GM18873 (cell line): ENCODE results near the gene EML2.
"Not testable (repeated sequence)": the region's sequence is repeated elsewhere in the genome, so short reads cannot be mapped to it uniquely, and the experiment has no call there.

Experiments
- ATAC-seq: cut with Tn5 transposase; IDR thresholded peaks from one replicate; pipeline ENCODE4 v1.9.1; 2021; ENCODE audit warnings: mild to moderate bottlenecking, moderate library complexity, moderate number of reproducible peaks; ENCODE audit not compliant: unreplicated experiment, low FRiP score

The EML2 gene, protein sequence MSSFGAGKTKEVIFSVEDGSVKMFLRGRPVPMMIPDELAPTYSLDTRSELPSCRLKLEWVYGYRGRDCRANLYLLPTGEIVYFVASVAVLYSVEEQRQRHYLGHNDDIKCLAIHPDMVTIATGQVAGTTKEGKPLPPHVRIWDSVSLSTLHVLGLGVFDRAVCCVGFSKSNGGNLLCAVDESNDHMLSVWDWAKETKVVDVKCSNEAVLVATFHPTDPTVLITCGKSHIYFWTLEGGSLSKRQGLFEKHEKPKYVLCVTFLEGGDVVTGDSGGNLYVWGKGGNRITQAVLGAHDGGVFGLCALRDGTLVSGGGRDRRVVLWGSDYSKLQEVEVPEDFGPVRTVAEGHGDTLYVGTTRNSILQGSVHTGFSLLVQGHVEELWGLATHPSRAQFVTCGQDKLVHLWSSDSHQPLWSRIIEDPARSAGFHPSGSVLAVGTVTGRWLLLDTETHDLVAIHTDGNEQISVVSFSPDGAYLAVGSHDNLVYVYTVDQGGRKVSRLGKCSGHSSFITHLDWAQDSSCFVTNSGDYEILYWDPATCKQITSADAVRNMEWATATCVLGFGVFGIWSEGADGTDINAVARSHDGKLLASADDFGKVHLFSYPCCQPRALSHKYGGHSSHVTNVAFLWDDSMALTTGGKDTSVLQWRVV

DNA sequence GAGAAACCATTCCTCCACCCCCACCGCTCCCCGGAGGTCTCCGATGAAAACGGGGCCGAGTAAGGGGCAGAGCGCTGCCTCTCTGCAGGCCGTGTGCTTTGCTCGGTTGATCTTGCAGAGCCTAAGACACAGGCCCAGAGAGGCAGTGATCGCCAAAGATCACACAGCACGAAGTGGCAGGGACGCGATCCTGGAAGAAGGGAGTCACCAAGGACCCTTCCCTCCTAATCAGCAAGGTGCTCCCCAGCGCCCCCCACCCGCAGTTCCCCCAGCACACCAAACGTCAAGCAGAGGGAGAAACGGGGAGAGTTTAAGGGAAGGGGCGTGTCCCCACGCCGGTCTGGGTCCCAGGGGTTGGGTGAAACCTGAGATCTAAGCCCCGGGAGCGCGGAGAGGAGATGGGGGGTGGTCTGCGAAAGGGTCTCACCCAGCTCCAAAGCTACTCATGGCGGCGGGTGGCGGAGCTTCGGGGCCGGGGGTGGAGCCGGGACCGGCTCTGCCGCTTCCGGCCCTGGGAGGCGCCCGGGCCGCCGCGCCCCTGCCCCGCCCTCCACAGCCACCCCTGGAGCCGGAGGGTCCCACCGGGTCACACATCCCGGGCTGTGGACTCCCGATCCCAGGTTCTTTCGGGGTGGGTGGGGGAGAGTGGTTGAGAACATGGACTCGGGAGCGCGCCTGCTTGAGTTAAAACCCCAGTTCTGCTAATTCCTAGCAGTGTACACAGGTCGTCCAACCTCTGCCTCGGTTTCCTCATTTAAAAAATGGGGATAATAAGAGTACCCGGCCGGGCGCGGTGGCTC, at the start of gene EML2:
Gene EML2, minus strand, starts transcription at position 468 of the 800 bp plus-strand sequence. Its CDS starts 21 bp downstream, at position 447.
- ATAC-seq, result no peak

DNA sequence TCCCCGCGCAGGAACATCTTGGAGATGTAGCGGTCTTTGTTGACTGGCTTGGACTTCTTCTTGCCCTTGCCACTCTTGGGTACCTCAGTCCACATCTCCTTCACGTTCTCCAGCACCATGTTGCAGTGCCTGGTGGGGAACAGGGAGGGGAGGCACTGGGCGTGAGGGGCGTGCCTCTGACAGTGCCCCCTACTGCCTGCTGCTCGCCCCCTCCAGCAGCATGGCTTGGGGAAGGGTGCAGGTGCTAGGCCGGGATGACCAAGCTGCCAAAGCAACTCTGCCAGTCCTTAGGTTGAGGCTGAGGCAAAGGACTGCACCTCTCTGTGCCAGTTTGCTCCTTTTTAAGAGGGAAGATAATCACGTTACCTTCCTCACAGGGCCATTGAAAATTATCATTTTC, 48.4 kb upstream of the EML2 start:
- no peak for ATAC-seq

GRCh38 chr19:45685045-45685444, 45.8 kb upstream of the EML2 start:
- not testable (repeated sequence) for ATAC-seq

GRCh38 chr19:45682908-45683307, 43.7 kb upstream of the EML2 start:
- no peak for ATAC-seq

- ATAC-seq, result no peak
Observed at GRCh38 chr19:45682117-45682516, 42.9 kb upstream of the EML2 start.

DNA sequence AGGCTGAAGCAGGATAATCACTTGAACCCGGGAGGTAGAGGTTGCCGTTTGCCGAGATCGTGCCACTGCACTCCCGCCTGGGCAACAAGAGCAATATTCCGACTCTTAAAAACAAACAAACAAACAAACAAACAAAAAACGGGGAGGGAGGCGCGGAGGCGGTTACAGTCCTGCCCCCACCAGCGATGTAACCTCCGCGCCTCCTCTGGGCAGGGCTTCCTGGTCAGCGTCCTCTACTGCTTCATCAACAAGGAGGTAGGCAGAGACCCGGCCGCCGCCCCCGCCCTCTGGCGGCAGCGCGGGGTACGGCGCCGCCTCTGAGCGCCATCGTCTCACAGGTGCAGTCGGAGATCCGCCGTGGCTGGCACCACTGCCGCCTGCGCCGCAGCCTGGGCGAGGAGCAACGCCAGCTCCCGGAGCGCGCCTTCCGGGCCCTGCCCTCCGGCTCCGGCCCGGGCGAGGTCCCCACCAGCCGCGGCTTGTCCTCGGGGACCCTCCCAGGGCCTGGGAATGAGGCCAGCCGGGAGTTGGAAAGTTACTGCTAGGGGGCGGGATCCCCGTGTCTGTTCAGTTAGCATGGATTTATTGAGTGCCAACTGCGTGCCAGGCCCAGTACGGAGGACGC, 42.3 kb upstream of the EML2 start:
- no peak for ATAC-seq

- ATAC-seq, result no peak
Observed at GRCh38 chr19:45677351-45678230, 38.4 kb upstream of the EML2 start.

GRCh38 chr19:45676851-45677263, 37.7 kb upstream of the EML2 start:
- no peak for ATAC-seq

- ATAC-seq, result no peak
Observed at GRCh38 chr19:45674946-45675345, 35.7 kb upstream of the EML2 start.

DNA sequence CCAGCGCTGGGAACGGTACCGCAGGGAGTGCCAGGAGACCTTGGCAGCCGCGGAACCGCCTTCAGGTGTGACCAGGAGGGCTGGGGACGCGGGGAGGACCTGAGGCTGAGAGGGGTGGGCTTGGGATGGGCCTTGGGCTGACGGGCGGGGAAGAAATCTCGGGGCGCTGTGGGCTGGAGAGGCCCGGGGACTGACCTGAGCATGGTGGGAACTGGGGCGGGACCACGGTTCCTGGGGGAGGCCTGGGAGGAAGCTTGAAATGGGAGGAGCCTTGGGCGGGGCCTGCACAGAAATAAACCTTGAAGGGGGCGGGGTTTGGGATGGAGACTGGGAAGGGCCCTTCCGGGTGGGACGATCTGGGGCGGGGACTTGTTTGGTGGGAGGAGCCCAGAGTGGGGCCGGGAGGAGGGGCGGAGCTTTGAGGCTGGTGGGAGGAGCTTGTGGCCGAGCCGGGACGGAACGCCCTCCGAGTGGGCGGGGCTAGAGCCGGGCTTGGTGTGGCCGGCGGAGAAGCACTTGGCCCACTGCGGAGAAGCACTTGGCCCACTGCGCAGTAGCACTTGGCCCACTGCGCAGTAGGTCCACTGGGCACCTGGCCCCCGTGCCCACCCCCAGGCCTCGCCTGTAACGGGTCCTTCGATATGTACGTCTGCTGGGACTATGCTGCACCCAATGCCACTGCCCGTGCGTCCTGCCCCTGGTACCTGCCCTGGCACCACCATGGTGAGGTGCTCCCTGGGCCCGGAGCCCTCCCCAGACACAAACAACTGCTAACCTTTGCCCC, 31.7 kb upstream of the EML2 start:
- no peak for ATAC-seq

- no peak for ATAC-seq
Observed at GRCh38 chr19:45668342-45668871, 29.2 kb upstream of the EML2 start.

- ATAC-seq, result no peak
Observed at GRCh38 chr19:45667620-45668341, 28.6 kb upstream of the EML2 start, which contains the start of gene GIPR. TSS of gene GIPR (plus strand) at chr19:45668221. CDS start at chr19:45669521, 1,300 bp downstream.

DNA sequence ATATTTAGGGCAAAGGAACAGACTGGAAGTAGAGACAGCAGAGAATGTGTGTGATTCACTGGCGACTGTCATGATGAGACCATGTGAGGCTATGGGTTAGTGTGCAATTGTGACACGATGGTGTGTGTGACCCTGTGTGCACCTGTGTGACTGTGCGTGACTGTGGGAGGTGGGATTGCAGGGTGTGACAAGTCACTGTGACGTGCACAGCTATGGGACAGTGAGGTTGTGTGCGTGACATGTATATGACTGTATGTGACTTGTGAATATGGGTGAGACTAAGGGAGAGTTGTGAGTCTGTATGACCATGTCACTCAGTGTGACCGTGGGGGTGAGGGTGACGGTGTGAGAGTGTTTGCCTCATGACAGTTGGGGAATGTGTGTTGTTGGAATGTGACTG, 25.4 kb upstream of the EML2 start:
- ATAC-seq, result no peak

DNA sequence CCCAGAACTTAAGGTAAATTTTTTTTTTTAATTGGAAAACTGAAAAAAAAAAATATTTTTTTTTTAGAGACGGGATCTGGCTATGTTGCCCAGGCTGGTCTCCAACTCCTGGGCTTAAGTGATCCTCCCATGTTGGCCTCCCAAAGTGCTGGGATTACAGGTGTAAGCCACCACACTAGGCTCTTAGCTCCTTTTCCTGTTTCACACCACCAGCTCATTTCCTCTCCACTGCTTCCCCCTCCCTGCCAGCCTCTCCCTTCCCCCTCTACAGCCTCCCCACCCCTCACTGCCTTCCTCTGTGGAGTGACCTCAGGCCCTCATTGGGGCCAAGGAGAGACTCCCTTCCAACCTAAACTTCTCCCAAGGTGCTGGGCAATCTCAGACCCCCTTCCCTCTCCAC, 24.6 kb upstream of the EML2 start:
- ATAC-seq, result no peak

DNA sequence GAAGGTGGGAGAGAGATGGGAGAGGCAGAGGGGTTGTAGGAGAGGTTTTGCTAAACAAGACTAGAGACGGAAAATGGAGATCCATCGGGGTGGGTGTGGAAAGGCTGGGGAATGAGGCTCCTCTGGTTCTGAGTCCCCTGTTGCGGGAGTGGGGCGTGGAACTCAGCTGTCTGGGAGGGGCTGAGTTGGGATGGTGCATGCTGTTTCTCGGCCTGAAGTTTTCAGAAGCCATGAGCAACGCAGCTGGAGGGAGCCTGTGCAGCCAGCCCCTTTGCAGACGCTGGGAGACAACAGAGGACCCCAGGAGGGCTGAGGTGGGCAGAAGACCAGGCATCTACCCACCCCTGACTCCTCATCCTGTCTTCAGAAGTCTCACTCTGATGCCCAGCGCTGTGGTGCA, 21.4 kb upstream of the EML2 start:
- no peak for ATAC-seq

- ATAC-seq, result no peak
Observed at GRCh38 chr19:45659096-45659729, 20.0 kb upstream of the EML2 start.

DNA sequence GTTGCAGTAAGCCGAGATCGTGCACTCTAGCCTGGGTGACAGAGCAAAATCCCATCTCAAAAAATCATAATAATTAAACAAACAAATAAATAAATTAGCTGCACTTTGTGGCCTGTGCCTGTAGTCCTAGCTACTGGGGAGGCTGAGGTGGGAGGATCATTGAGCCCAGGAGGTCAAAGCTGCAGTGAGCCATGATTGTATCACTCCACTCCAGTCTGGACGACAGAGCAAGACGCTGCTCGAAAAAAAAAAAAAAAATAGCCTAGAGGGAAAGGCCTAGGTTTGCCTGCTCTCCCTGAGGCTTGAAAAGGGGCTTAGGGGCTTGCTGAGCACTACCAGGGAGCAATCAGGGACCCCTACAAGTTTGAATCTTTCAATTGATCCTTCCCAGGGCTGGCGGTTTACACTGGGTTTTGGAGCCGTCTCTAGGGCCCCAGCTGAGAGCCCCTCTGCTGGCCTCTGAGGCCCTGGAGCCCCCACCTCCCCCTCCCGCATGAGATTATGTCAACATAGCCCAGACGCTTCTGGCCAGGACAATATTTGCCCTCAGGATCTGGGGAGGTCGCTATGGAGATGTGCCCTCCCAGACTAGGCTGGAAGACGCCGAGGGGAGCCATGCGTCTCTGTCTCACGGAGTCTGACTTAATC, 18.4 kb upstream of the EML2 start:
- ATAC-seq, result no peak
